HEK293 (cell line): Measurements from ENCODE around the gene ROBO1.

Source experiments
- CTCF ChIA-PET: fragments of 350-600 bp; formaldehyde crosslinking; extraction: SDS; loops from one replicate; lab custom pipeline; 2021; ENCODE audit warnings: antibody characterized with exemption; lab: Yijun Ruan, JAX
- POLR2A ChIA-PET: fragments of 300-600 bp; formaldehyde crosslinking; extraction: SDS; loops from one replicate; lab custom pipeline; 2020; ENCODE audit warnings: antibody characterized with exemption, inconsistent platforms; lab: Yijun Ruan, JAX
- H3K27ac ChIP-seq: fragments of 200-500 bp; sonication (Bioruptor generic); 2 replicates; pipeline ENCODE4 v1.5.1; 2014; ENCODE audit warnings: low read depth, low read length, control low read depth, inconsistent platforms; ENCODE audit errors: extremely low read depth
- H3K36me3 ChIP-seq, 2 experiments: fragments of 200-500 bp in 1 of 2; sonication (Bioruptor generic) in 1 of 2; 1 replicate in 1 of 2; 2 replicates in 1 of 2; pipeline ENCODE4 v1.5.1; 2014 to 2017; ENCODE audit warnings: inconsistent platforms in 2 of 2, low read length in 2 of 2; ENCODE audit not compliant: control insufficient read depth in 2 of 2, insufficient read depth in 1 of 2
- H3K4me1 ChIP-seq: fragments of 200-500 bp; sonication (Bioruptor generic); 2 replicates; pipeline ENCODE4 v1.5.1; 2014; ENCODE audit warnings: mild to moderate bottlenecking, low read length, inconsistent platforms; ENCODE audit not compliant: control insufficient read depth, insufficient read depth
- H3K4me3 ChIP-seq: 2 replicates; pipeline ENCODE4 v1.5.1; 2011; ENCODE audit warnings: low read depth, mild to moderate bottlenecking, control low read depth, low read length, moderate library complexity
- H3K9me3 ChIP-seq: fragments of 200-500 bp; sonication (Bioruptor generic); 2 replicates; pipeline ENCODE4 v1.5.1; 2014; ENCODE audit warnings: low read depth, low read length, inconsistent platforms; ENCODE audit not compliant: control insufficient read depth, insufficient read depth
- AEBP2 ChIP-seq: fragments of 450-650 bp; formaldehyde crosslinking; IDR thresholded peaks from 2 replicates; pipeline ENCODE4 v1.5.1; 2016; ENCODE audit warnings: missing biosample characterization, missing genetic modification characterization, borderline replicate concordance
- GLI2 ChIP-seq: fragments of 450-650 bp; formaldehyde crosslinking; IDR thresholded peaks from 2 replicates; pipeline ENCODE4; 2017; ENCODE audit warnings: missing biosample characterization, missing genetic modification characterization, low read depth, borderline replicate concordance
- IKZF3 ChIP-seq: fragments of 450-650 bp; IDR thresholded peaks from 2 replicates; pipeline ENCODE4 v1.5.0; 2018; ENCODE audit warnings: missing biosample characterization, mild to moderate bottlenecking, missing genetic modification characterization, moderate library complexity
- KLF10 ChIP-seq: fragments of 450-650 bp; IDR thresholded peaks from 2 replicates; pipeline ENCODE4 v1.5.1; 2018; ENCODE audit warnings: missing biosample characterization, mild to moderate bottlenecking, missing genetic modification characterization
- OVOL3 ChIP-seq: fragments of 450-650 bp; formaldehyde crosslinking; IDR thresholded peaks from 2 replicates; pipeline ENCODE4 v1.5.1; 2016; ENCODE audit warnings: missing biosample characterization, missing genetic modification characterization
- PRDM1 ChIP-seq: fragments of 450-650 bp; formaldehyde crosslinking; IDR thresholded peaks from 2 replicates; pipeline ENCODE4; 2016; ENCODE audit warnings: missing biosample characterization, missing genetic modification characterization
- REST ChIP-seq: fragments of 450-650 bp; formaldehyde crosslinking; IDR thresholded peaks from 2 replicates; pipeline ENCODE4 v1.5.1; 2016; ENCODE audit warnings: missing biosample characterization, missing genetic modification characterization
- SP7 ChIP-seq: fragments of 450-650 bp; formaldehyde crosslinking; IDR thresholded peaks from 2 replicates; pipeline ENCODE4 v1.5.1; 2016; ENCODE audit warnings: missing biosample characterization, missing genetic modification characterization
- TCF7L2 ChIP-seq: IDR thresholded peaks from 2 replicates; pipeline ENCODE4 v1.6.1; 2011; ENCODE audit warnings: low read depth, mild to moderate bottlenecking, inconsistent platforms, low read length, moderate library complexity, borderline replicate concordance
- ZNF112 ChIP-seq: fragments of 450-650 bp; formaldehyde crosslinking; IDR thresholded peaks from 2 replicates; pipeline ENCODE4 v1.5.0; 2017; ENCODE audit warnings: missing biosample characterization, missing genetic modification characterization
- ZNF157 ChIP-seq: fragments of 450-650 bp; formaldehyde crosslinking; IDR thresholded peaks from 2 replicates; pipeline ENCODE4 v1.5.1; 2016; ENCODE audit warnings: missing biosample characterization, missing genetic modification characterization
- ZNF169 ChIP-seq: fragments of 450-650 bp; formaldehyde crosslinking; IDR thresholded peaks from 2 replicates; pipeline ENCODE4 v1.5.1; 2016; ENCODE audit warnings: missing biosample characterization, missing genetic modification characterization
- ZNF266 ChIP-seq: fragments of 450-650 bp; formaldehyde crosslinking; IDR thresholded peaks from 2 replicates; pipeline ENCODE4 v1.5.1; 2016; ENCODE audit warnings: missing biosample characterization, missing genetic modification characterization, low read depth
- ZNF274 ChIP-seq, 2 experiments: fragments of 200-500 bp in 1 of 2; fragments of 450-650 bp in 1 of 2; sonication (Bioruptor generic) in 1 of 2; formaldehyde crosslinking in 1 of 2; IDR thresholded peaks; 2 replicates each; pipeline versions ENCODE4 v1.5.1 to v1.6.1; 2014 to 2016; ENCODE audit warnings: borderline replicate concordance in 1 of 2, inconsistent platforms in 1 of 2, low read length in 1 of 2, missing biosample characterization in 1 of 2, missing genetic modification characterization in 1 of 2
- ZNF341 ChIP-seq: fragments of 450-650 bp; formaldehyde crosslinking; IDR thresholded peaks from 2 replicates; pipeline ENCODE4; 2016; ENCODE audit warnings: low read depth, missing biosample characterization, missing genetic modification characterization
- ZNF37A ChIP-seq: fragments of 450-650 bp; IDR thresholded peaks from 2 replicates; pipeline ENCODE4 v1.5.1; 2018; ENCODE audit warnings: missing biosample characterization, missing genetic modification characterization
- ZNF394 ChIP-seq: fragments of 450-650 bp; formaldehyde crosslinking; IDR thresholded peaks from 2 replicates; pipeline ENCODE4 v1.5.1; 2016; ENCODE audit warnings: missing biosample characterization, missing genetic modification characterization, mild to moderate bottlenecking, moderate library complexity, borderline replicate concordance
- ZNF473 ChIP-seq: fragments of 450-650 bp; formaldehyde crosslinking; IDR thresholded peaks from 2 replicates; pipeline ENCODE4 v1.5.1; 2017; ENCODE audit warnings: missing biosample characterization, missing genetic modification characterization
- ZNF529 ChIP-seq: fragments of 450-650 bp; formaldehyde crosslinking; IDR thresholded peaks from 2 replicates; pipeline ENCODE4 v1.5.1; 2017; ENCODE audit warnings: missing genetic modification characterization, missing biosample characterization; ENCODE audit not compliant: insufficient replicate concordance
- ZNF580 ChIP-seq: fragments of 450-650 bp; formaldehyde crosslinking; IDR thresholded peaks from 2 replicates; pipeline ENCODE4 v1.5.1; 2016; ENCODE audit warnings: missing biosample characterization, missing genetic modification characterization
- ZNF610 ChIP-seq: fragments of 450-650 bp; formaldehyde crosslinking; IDR thresholded peaks from 2 replicates; pipeline ENCODE4 v1.5.1; 2016; ENCODE audit warnings: missing biosample characterization, missing genetic modification characterization, borderline replicate concordance
- ZNF624 ChIP-seq: fragments of 450-650 bp; formaldehyde crosslinking; IDR thresholded peaks from 2 replicates; pipeline ENCODE4 v1.5.1; 2017; ENCODE audit warnings: missing biosample characterization, missing genetic modification characterization
- ZNF626 ChIP-seq: fragments of 450-650 bp; sonication (Bioruptor Pico); formaldehyde crosslinking; IDR thresholded peaks from 2 replicates; pipeline ENCODE4 v1.5.1; 2018; ENCODE audit warnings: missing biosample characterization, missing genetic modification characterization, inconsistent platforms
- ZNF629 ChIP-seq: fragments of 450-650 bp; formaldehyde crosslinking; IDR thresholded peaks from 2 replicates; pipeline ENCODE4 v1.5.1; 2017; ENCODE audit warnings: missing biosample characterization, missing genetic modification characterization
- ZNF776 ChIP-seq: fragments of 450-650 bp; formaldehyde crosslinking; IDR thresholded peaks from 2 replicates; pipeline ENCODE4 v1.5.0; 2017; ENCODE audit warnings: missing biosample characterization, missing genetic modification characterization, borderline replicate concordance
- ZNF785 ChIP-seq: fragments of 450-650 bp; formaldehyde crosslinking; IDR thresholded peaks from 2 replicates; pipeline ENCODE4 v1.5.1; 2016; ENCODE audit warnings: missing biosample characterization, missing genetic modification characterization

ROBO1 gene

GRCh38 chr3:79560698-79561097 is 207.1 kb downstream of the ROBO1 start:
- Histone ChIP-seq H3K4me1 (no peaks in the 10 kb centered on the region), H3K4me3 (no peak overlapping the region), H3K27ac (no peak overlapping the region), H3K9me3 (no peaks in the 10 kb centered on the region), H3K36me3 (no peaks in the 10 kb centered on the region)
- ChIA-PET CTCF (no interaction called here), POLR2A (no interaction called here)
- no peak for TF ChIP-seq ZNF394 (tag by site-specific recombination)

GRCh38 chr3:79558943-79559342 is 208.9 kb downstream of the ROBO1 start:
- POLR2A ChIA-PET: no interaction called here
- TF ChIP-seq ZNF785 (tag by site-specific recombination) (no peak), ZNF776 (tag by site-specific recombination) (no peak)
- H3K4me3 ChIP-seq: no peak overlapping the region

GRCh38 chr3:79555655-79556054 is 212.1 kb downstream of the ROBO1 start:
- TF ChIP-seq KLF10 (tag by site-specific recombination) (no peak), ZNF341 (tag by site-specific recombination) (no peak), ZNF274 (IDR thresholded peaks at IDR 0.05; ENCODE audit: low read length) (no peak), ZNF274 (tag by site-specific recombination; IDR thresholded peaks at IDR 0.05; ENCODE audit: borderline replicate concordance) (no peak), OVOL3 (no peak), ZNF626 (tag by site-specific recombination) (no peak), ZNF112 (tag by site-specific recombination) (no peak), ZNF580 (tag by site-specific recombination) (no peak), ZNF157 (no peak), ZNF624 (no peak), SP7 (tag by site-specific recombination) (no peak), ZNF529 (no peak), ZNF169 (tag by site-specific recombination) (no peak), IKZF3 (no peak), ZNF37A (no peak), AEBP2 (tag by site-specific recombination) (no peak), PRDM1 (no peak)
- no peaks in the 10 kb centered on the region for H3K9me3 ChIP-seq
- H3K4me1 ChIP-seq: no peaks in the 10 kb centered on the region
- H3K36me3 ChIP-seq: no peaks in the 10 kb centered on the region
- POLR2A ChIA-PET: no interaction called here
- no peak overlapping the region for H3K27ac ChIP-seq
- no peak overlapping the region for H3K4me3 ChIP-seq
- CTCF ChIA-PET: no interaction called here

More at GRCh38 chr3:79558943-79559342, 208.9 kb downstream of the ROBO1 start:
- Histone ChIP-seq H3K4me1 (no peaks in the 10 kb centered on the region), H3K36me3 (no peaks in the 10 kb centered on the region), H3K9me3 (no peaks in the 10 kb centered on the region), H3K27ac (no peak overlapping the region)
- CTCF ChIA-PET: no interaction called here

GRCh38 chr3:79551997-79552396 is 215.8 kb downstream of the ROBO1 start:
- H3K36me3 ChIP-seq: no peaks in the 10 kb centered on the region
- H3K4me3 ChIP-seq: no peak overlapping the region
- ChIA-PET POLR2A (no interaction called here), CTCF (no interaction called here)
- H3K4me1 ChIP-seq: no peaks in the 10 kb centered on the region
- H3K27ac ChIP-seq: no peak overlapping the region
- H3K9me3 ChIP-seq: no peaks in the 10 kb centered on the region
- TF ChIP-seq ZNF266 (tag by site-specific recombination) (no peak), KLF10 (tag by site-specific recombination) (no peak), ZNF610 (tag by site-specific recombination) (no peak), REST (no peak), ZNF629 (no peak), GLI2 (tag by site-specific recombination) (no peak), ZNF473 (tag by site-specific recombination) (no peak), TCF7L2 (no peak)
